Pancreas (tissue), 10 donors: Measurements from ENCODE around the gene HS3ST2. TPM values are rescaled to one million over a fixed set of nuclear protein-coding genes. Genes with fewer than 3 reads are reported as not detected.

ENCODE experiments used
- ATAC-seq, 4 donors: fragments of 200-7000 bp; cut with Tn5 transposase; one replicate each; pipeline versions ENCODE4 v1.8.0 to v1.9.1; 2020; ENCODE audit warnings: mild to moderate bottlenecking in 4 of 4, moderate library complexity in 4 of 4
- DNase-seq, 6 donors: peaks; one replicate each; pipeline ENCODE4 v3.0.0-alpha.2; 2020
- FAIRE-seq: peaks from 2 replicates; lab custom pipeline; 2012; peaks lifted over from hg19 to GRCh38; lab: Jason Lieb, UNC
- H3K27ac ChIP-seq, 4 donors: fragments of 200-600 bp; sonication (generic); 1 replicate in 3 of 4; 2 replicates in 1 of 4; pipeline versions ENCODE4 v1.5.0 to v1.8.0; 2020
- H3K27me3 ChIP-seq, 4 donors: fragments of 200-600 bp; one replicate each; pipeline ENCODE4 v1.8.0; 2021
- H3K36me3 ChIP-seq, 3 donors: fragments of 200-600 bp; sonication (generic) in 1 of 3; one replicate each; pipeline versions ENCODE4 v1.5.0 to v1.8.0; 2020 to 2021
- H3K4me1 ChIP-seq, 3 donors: fragments of 200-600 bp; one replicate each; pipeline ENCODE4 v1.8.0; 2021
- H3K4me3 ChIP-seq, 4 donors: fragments of 200-600 bp; sonication (generic) in 2 of 4; one replicate each; pipeline versions ENCODE4 v1.5.0 to v1.8.0; 2020 to 2021
- H3K9me3 ChIP-seq, 4 donors: fragments of 200-600 bp; one replicate each; pipeline ENCODE4 v1.8.0; 2021
- WGBS, 2 donors: extraction: QIAGEN DNeasy Blood & Tissue Kit; methylation state at CpG; one replicate each; pipeline ENCODE4 v1.1.7; 2013; 5-methylcytosine and 5-hydroxymethylcytosine counted together
- intact Hi-C, 3 donors: fragments of 100-400 bp; cut with DNase I; formaldehyde crosslinking; loops; one replicate each; pipeline versions ENCODE4 v1.11.1 to v1.14.2; 2022
- polyA plus RNA-seq, 2 donors: library from polyadenylated mRNA; stranded (reverse); fragments of 200-250 nt; gene quantifications; one replicate each; pipeline ENCODE4 v1.2.3, GENCODE V29; 2013
- total RNA-seq, 6 donors: library from RNA; stranded (reverse); fragmentation: NEBNext Ultra II Directional in 4 of 6; extraction: Animal tissue kit (Norgen Biotek cat#: 25700) in 4 of 6; gene quantifications; one replicate each; pipeline versions ENCODE4 v1.2.1 to v1.2.4, GENCODE V29; 2021 to 2023
- TF ChIP-seq, protein P1 (sequence below), 4 donors: fragments of 200-600 bp; sonication (generic) in 3 of 4; IDR thresholded peaks; one replicate each; pipeline versions ENCODE4 v1.5.0 to v1.8.0; 2021; ENCODE audit warnings: antibody characterized with exemption in 4 of 4
- donor health status: healthy with polysubstance abuse.
- donor health status: DM: no; HTN: no; CAD: no; lungs with moderate emphysema.
- donor health status: DM: no; HTN: no; CAD: no.
- donor health status: control.
- donor health status: control.
- donor health status: Bipolar disorder and iron deficiency.
- donor health status: DM: yes; HTN: yes; CAD: no.
- donor health status: DM: no; HTN: no; CAD: no.
- donor health status: DM: no; HTN: no; CAD: no.
- donor health status: DM: yes; HTN: yes; CAD: no.

The HS3ST2 gene
- total and polyA plus RNA-seq, 8 donors: 0.06 to 0.42 (median 0.28) TPM; not detected in 1

DNA sequence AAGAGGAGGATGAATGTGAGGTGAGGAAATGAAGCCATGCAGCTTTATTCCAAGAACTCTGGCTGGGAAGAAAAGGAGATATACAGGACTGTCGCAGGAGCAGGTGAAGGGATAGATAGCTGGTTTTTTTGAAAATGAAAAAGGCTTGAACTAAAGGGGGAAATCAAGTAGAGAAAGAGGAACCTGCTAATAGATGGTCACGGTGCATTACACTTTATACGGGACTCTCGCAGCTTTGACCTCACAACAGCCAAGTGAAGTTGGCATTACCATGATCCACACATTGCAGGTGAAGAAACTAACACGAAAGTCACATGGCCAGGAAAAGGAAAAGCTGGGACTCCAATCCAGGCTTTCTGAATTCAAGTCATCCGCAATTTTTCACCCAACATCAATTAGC lies 86.9 kb downstream of the HS3ST2 start:
- intact Hi-C loops: loop anchor here in 1 of 3 donors (10.0 kb wide), 1 partner anchor 154 kb away; no protein-coding TSS in a partner anchor
- no peak for FAIRE-seq
- H3K9me3 ChIP-seq: no peaks in the 10 kb centered on the region
- H3K4me3 ChIP-seq: no peak overlapping the region
- H3K36me3 ChIP-seq: no peaks in the 10 kb centered on the region
- TF ChIP-seq, protein P1, sequence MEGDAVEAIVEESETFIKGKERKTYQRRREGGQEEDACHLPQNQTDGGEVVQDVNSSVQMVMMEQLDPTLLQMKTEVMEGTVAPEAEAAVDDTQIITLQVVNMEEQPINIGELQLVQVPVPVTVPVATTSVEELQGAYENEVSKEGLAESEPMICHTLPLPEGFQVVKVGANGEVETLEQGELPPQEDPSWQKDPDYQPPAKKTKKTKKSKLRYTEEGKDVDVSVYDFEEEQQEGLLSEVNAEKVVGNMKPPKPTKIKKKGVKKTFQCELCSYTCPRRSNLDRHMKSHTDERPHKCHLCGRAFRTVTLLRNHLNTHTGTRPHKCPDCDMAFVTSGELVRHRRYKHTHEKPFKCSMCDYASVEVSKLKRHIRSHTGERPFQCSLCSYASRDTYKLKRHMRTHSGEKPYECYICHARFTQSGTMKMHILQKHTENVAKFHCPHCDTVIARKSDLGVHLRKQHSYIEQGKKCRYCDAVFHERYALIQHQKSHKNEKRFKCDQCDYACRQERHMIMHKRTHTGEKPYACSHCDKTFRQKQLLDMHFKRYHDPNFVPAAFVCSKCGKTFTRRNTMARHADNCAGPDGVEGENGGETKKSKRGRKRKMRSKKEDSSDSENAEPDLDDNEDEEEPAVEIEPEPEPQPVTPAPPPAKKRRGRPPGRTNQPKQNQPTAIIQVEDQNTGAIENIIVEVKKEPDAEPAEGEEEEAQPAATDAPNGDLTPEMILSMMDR (IDR thresholded peaks at IDR 0.05): no peak
- H3K4me1 ChIP-seq: no peaks in the 10 kb centered on the region
- ATAC-seq: no peak
- H3K27ac ChIP-seq: no peak overlapping the region
- WGBS, 2 donors: 60 to 73% methylated on average over 6 of the region's 6 CpGs
- DNase-seq: no peak
- peaks cover 0 to 19% (median 2%) of the 10 kb centered on the region in 4 donors for H3K27me3 ChIP-seq

- intact Hi-C loops: loop anchor here in 1 of 3 donors (10.0 kb wide), 1 partner anchor 153 kb away; no protein-coding TSS in a partner anchor
- ATAC-seq: no peak
- H3K4me3 ChIP-seq: no peak overlapping the region
- no peaks in the 10 kb centered on the region for H3K4me1 ChIP-seq
- no peaks in the 10 kb centered on the region for H3K36me3 ChIP-seq
- H3K27me3 ChIP-seq: peaks cover 0 to 14% (median 2%) of the 10 kb centered on the region in 4 donors
- H3K9me3 ChIP-seq: no peaks in the 10 kb centered on the region
- FAIRE-seq: no peak
- TF ChIP-seq, protein P1 (IDR thresholded peaks at IDR 0.05): no peak
- no peak for DNase-seq
- no peak overlapping the region for H3K27ac ChIP-seq
- WGBS, 2 donors: 46 to 55% methylated on average over 5 of the region's 5 CpGs
Measured at GRCh38 chr16:22901563-22901962, 87.6 kb downstream of the HS3ST2 start.

DNA sequence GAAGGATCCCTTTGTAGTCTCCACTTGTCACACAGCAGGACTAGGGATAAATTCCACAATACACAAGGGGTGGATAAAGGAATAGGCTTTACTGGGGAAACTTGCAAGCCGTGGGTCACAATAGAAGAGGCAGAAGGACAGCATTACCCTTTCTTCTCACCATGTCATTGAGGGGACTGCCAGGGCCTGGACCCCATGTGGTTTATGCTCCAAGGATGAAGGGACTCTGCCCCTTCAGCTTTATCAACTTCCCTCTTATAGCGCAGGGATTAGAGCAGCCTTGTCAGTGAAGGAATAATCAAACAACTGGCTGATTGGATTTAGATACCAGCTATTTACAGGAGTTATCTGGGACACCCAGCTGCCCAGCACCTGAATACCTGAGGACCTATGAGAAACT lies 89.8 kb downstream of the HS3ST2 start:
- H3K27ac ChIP-seq: no peak overlapping the region
- H3K36me3 ChIP-seq: no peaks in the 10 kb centered on the region
- intact Hi-C loops: loop anchor here in 1 of 3 donors (10.0 kb wide), 1 partner anchor 151 kb away; no protein-coding TSS in a partner anchor
- TF ChIP-seq, protein P1 (IDR thresholded peaks at IDR 0.05): no peak
- no peak overlapping the region for H3K4me3 ChIP-seq
- no peak for ATAC-seq
- FAIRE-seq: no peak
- 14 to 18% methylated on average over 2 of the region's 2 CpGs for WGBS, 2 donors
- no peaks in the 10 kb centered on the region for H3K4me1 ChIP-seq
- H3K9me3 ChIP-seq: no peaks in the 10 kb centered on the region
- DNase-seq: no peak
- peaks cover 0 to 6% (median 0%) of the 10 kb centered on the region in 4 donors for H3K27me3 ChIP-seq

GRCh38 chr16:22912654-22913053 lies 98.7 kb downstream of the HS3ST2 start:
- DNase-seq: no peak
- no peaks in the 10 kb centered on the region for H3K27me3 ChIP-seq
- no peaks in the 10 kb centered on the region for H3K36me3 ChIP-seq
- no peak overlapping the region for H3K4me3 ChIP-seq
- FAIRE-seq: no peak
- 43 to 48% methylated on average over 7 of the region's 7 CpGs for WGBS, 2 donors
- no peaks in the 10 kb centered on the region for H3K9me3 ChIP-seq
- no peaks in the 10 kb centered on the region for H3K4me1 ChIP-seq
- no peak overlapping the region for H3K27ac ChIP-seq
- ATAC-seq: no peak
- intact Hi-C loops: loop anchor here in 1 of 3 donors (10.0 kb wide), 1 partner anchor 58 kb away; no protein-coding TSS in a partner anchor
- TF ChIP-seq, protein P1 (IDR thresholded peaks at IDR 0.05): no peak

GRCh38 chr16:22915003-22915402 lies 101.0 kb downstream of the HS3ST2 start:
- no peaks in the 10 kb centered on the region for H3K4me1 ChIP-seq
- no peak overlapping the region for H3K4me3 ChIP-seq
- intact Hi-C loops: loop anchor here in 1 of 3 donors (10.0 kb wide), 1 partner anchor 60 kb away; no protein-coding TSS in a partner anchor
- TF ChIP-seq, protein P1 (IDR thresholded peaks at IDR 0.05): no peak
- no peaks in the 10 kb centered on the region for H3K36me3 ChIP-seq
- WGBS, 2 donors: 75 to 83% methylated on average over 25 of the region's 25 CpGs
- H3K9me3 ChIP-seq: no peaks in the 10 kb centered on the region
- FAIRE-seq: no peak
- DNase-seq: no peak
- H3K27ac ChIP-seq: no peak overlapping the region
- ATAC-seq: no peak
- no peaks in the 10 kb centered on the region for H3K27me3 ChIP-seq
